Panc1 (cell line): ENCODE data around the gene OAF. TPM values are rescaled to one million over a fixed set of nuclear protein-coding genes. Genes with fewer than 3 reads are reported as not detected.

ENCODE experiments used
- ATAC-seq: fragments of 200-7000 bp; cut with Tn5 transposase; 2 replicates; pipeline ENCODE4 v1.9.1; 2020; ENCODE audit warnings: mild to moderate bottlenecking, moderate library complexity
- BruUV-seq: library from RNA; stranded (reverse); fragments of 400-500 nt; replicated peaks from 2 replicates; lab custom pipeline; 2021; lab: Mats Ljungman, UMichigan
- CTCF ChIA-PET: fragments of 300-600 bp; sonication (Branson Sonifier 250); formaldehyde crosslinking; loops from one replicate; lab custom pipeline; 2022; ENCODE audit warnings: antibody characterized with exemption; lab: Charles Lee
- POLR2A ChIA-PET: fragments of 300-600 bp; sonication (Branson Sonifier 250); formaldehyde crosslinking; loops from one replicate; lab custom pipeline; 2022; ENCODE audit warnings: antibody characterized with exemption; lab: Charles Lee
- DNase-seq: peaks from one replicate; pipeline ENCODE4 v3.0.0-alpha.2; 2010; ENCODE audit warnings: low read depth, low spot score
- H3K27ac ChIP-seq: 2 replicates; pipeline ENCODE4 v1.5.1; 2011; ENCODE audit warnings: mild to moderate bottlenecking, low read length, inconsistent platforms
- H3K27me3 ChIP-seq: fragments of 200-500 bp; sonication (Bioruptor generic); 2 replicates; pipeline ENCODE4 v1.6.0; 2014; ENCODE audit warnings: low read length, inconsistent platforms; ENCODE audit not compliant: control insufficient read depth, insufficient read depth
- H3K36me3 ChIP-seq: fragments of 200-500 bp; sonication (Bioruptor generic); 2 replicates; pipeline ENCODE4 v1.5.1; 2014; ENCODE audit warnings: inconsistent platforms, mild to moderate bottlenecking, low read length, moderate library complexity; ENCODE audit not compliant: control insufficient read depth, insufficient read depth
- H3K4me1 ChIP-seq: 2 replicates; pipeline ENCODE4 v1.5.1; 2011; ENCODE audit warnings: inconsistent platforms, mild to moderate bottlenecking, low read length, moderate library complexity; ENCODE audit not compliant: control insufficient read depth, insufficient read depth
- H3K4me3 ChIP-seq, 2 experiments: 2 replicates each; pipeline ENCODE4 v1.5.1; 2011 to 2012; ENCODE audit warnings: low read depth in 2 of 2, low read length in 2 of 2, mild to moderate bottlenecking in 2 of 2, inconsistent platforms in 1 of 2, moderate library complexity in 1 of 2
- H3K9me3 ChIP-seq: fragments of 200-500 bp; sonication (Bioruptor generic); 2 replicates; pipeline ENCODE4 v1.5.1; 2014; ENCODE audit warnings: low read depth, mild to moderate bottlenecking, inconsistent platforms, low read length, moderate library complexity; ENCODE audit not compliant: control insufficient read depth, insufficient read depth
- CTCF ChIP-seq: fragments of 450-650 bp; IDR thresholded peaks from 2 replicates; pipeline ENCODE4 v1.5.1; 2017; ENCODE audit warnings: mild to moderate bottlenecking
- POLR2AphosphoS5 ChIP-seq: IDR thresholded peaks from 2 replicates; pipeline ENCODE4 v1.6.1; 2012; ENCODE audit warnings: mild to moderate bottlenecking, low read depth, low read length, moderate library complexity
- REST ChIP-seq, 2 experiments: IDR thresholded peaks; 2 replicates each; pipeline ENCODE4 v1.6.1; 2011 to 2012; ENCODE audit warnings: low read depth in 2 of 2, control low read depth in 1 of 2, low read length in 1 of 2, mild to moderate bottlenecking in 1 of 2, moderate library complexity in 1 of 2; ENCODE audit not compliant: insufficient read depth in 1 of 2
- SIN3A ChIP-seq: IDR thresholded peaks from 2 replicates; pipeline ENCODE4 v1.6.1; 2012; ENCODE audit warnings: low read depth, mild to moderate bottlenecking, low read length, moderate library complexity, borderline replicate concordance; ENCODE audit not compliant: insufficient read depth
- TCF7L2 ChIP-seq: IDR thresholded peaks from 2 replicates; pipeline ENCODE4 v1.6.1; 2011; ENCODE audit warnings: mild to moderate bottlenecking, low read depth, low read length, inconsistent platforms
- in situ Hi-C: cut with HindIII; loops from 2 replicates; pipeline ENCODE4 v1.10.0; 2016; ENCODE audit warnings: low sequenced_read_pairs, low pct_unique_long_range_greater_than_20kb
- intact Hi-C: fragments of 100-400 bp; cut with micrococcal nuclease; formaldehyde crosslinking; loops from one replicate; pipeline ENCODE4 v1.10.0; 2022; ENCODE audit not compliant: unreplicated experiment
- total RNA-seq: library from RNA; stranded (reverse); gene quantifications from one replicate; pipeline ENCODE4 v1.2.1, GENCODE V29; 2021; ENCODE audit not compliant: unreplicated experiment

The OAF gene
- total RNA-seq, 1 experiment from 2014 or later = 13.7 TPM

- TF ChIP-seq SIN3A (no peak), REST (IDR thresholded peaks at IDR 0.05; ENCODE audit: insufficient read depth in 1 of 2, low read depth in 2 of 2, low read length in 1 of 2) (no peak), TCF7L2 (no peak), POLR2AphosphoS5 (no peak), CTCF (no peak)
- no TSS peak for BruUV-seq
- peaks cover 11% of the 10 kb centered on the region for H3K4me1 ChIP-seq
- ChIA-PET POLR2A (no interaction called here), CTCF (no interaction called here)
- no peak overlapping the region for H3K27ac ChIP-seq
- no peaks in the 10 kb centered on the region for H3K9me3 ChIP-seq
- intact Hi-C loops (no loop called here), in situ Hi-C loops (no loop called here)
- DNase-seq (no peak), ATAC-seq (peak; percentile 6; the same call in 1 of the 2 replicates)
- peaks cover under 1% of the 10 kb centered on the region; the same call in 1 of the 2 replicates for H3K27me3 ChIP-seq
- no peaks in the 10 kb centered on the region for H3K36me3 ChIP-seq
- peak overlapping the region; percentile 54 to 62; a peak in 3 of 4 replicates for H3K4me3 ChIP-seq
These were observed 858 bp downstream of the OAF start for GRCh38 chr11:120211522-120212258.

GRCh38 chr11:120212259-120212878, 1.5 kb downstream of the OAF start:
- no peak for TF ChIP-seq TCF7L2
- TF ChIP-seq REST (IDR thresholded peaks at IDR 0.05; ENCODE audit: insufficient read depth in 1 of 2, low read depth in 2 of 2, low read length in 1 of 2) = no peak
- no peak for TF ChIP-seq POLR2AphosphoS5
- TF ChIP-seq CTCF = no peak
- no peak for TF ChIP-seq SIN3A
- Histone ChIP-seq H3K4me3 (no peak overlapping the region), H3K27ac (no peak overlapping the region), H3K27me3 (no peaks in the 10 kb centered on the region; the same call in 1 of the 2 replicates), H3K4me1 (peaks cover 11% of the 10 kb centered on the region), H3K36me3 (no peaks in the 10 kb centered on the region), H3K9me3 (no peaks in the 10 kb centered on the region)
- ChIA-PET CTCF (interaction anchor here (1.9 kb wide), 1 partner anchor 44 kb away, joined by 4 read pairs; no protein-coding TSS in a partner anchor), POLR2A (no interaction called here)
- no TSS peak for BruUV-seq
- no peak for DNase-seq
- in situ Hi-C loops (no loop called here), intact Hi-C loops (no loop called here)
- no peak for ATAC-seq
